ENCODE results near the gene COPRS.

DNA sequence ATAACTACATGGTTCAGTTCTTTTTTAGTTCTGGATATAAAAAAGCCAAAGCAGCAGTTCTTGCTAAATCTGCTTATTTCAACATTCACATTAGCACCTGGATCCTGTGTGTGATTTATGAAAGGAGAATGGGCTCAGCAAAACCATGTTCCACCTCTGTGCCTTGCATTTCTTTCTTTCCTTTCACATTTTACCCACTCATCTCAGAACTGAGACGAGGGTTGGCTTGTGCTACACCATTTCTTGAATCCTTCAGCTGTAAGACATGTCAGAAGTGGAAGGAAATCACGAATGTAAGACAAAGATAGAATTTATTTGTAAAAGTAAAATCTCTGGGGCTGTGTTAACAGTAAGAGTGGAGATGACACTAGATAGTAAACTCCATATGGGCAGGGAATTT, 43.6 kb upstream of the COPRS start:
- no peak for TF ChIP-seq POLR2A (IDR thresholded peaks at IDR 0.05)
- TF ChIP-seq, protein P1, sequence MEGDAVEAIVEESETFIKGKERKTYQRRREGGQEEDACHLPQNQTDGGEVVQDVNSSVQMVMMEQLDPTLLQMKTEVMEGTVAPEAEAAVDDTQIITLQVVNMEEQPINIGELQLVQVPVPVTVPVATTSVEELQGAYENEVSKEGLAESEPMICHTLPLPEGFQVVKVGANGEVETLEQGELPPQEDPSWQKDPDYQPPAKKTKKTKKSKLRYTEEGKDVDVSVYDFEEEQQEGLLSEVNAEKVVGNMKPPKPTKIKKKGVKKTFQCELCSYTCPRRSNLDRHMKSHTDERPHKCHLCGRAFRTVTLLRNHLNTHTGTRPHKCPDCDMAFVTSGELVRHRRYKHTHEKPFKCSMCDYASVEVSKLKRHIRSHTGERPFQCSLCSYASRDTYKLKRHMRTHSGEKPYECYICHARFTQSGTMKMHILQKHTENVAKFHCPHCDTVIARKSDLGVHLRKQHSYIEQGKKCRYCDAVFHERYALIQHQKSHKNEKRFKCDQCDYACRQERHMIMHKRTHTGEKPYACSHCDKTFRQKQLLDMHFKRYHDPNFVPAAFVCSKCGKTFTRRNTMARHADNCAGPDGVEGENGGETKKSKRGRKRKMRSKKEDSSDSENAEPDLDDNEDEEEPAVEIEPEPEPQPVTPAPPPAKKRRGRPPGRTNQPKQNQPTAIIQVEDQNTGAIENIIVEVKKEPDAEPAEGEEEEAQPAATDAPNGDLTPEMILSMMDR (IDR thresholded peaks at IDR 0.05): no peak
